Body of pancreas (tissue), 4 donors: ENCODE data around the gene TBC1D13. TPM values are rescaled to one million over a fixed set of nuclear protein-coding genes. Genes with fewer than 3 reads are reported as not detected.

Experiments
- ATAC-seq: fragments of 150-250 bp; one replicate; pipeline ENCODE4 v1.9.1; 2016
- DNase-seq, 4 donors: peaks; one replicate each; pipeline ENCODE4 v3.0.0-alpha.2; 2019
- H3K27ac ChIP-seq, 4 donors: fragments of 200-600 bp; sonication (generic); 1 replicate in 3 of 4; 2 replicates in 1 of 4; pipeline versions ENCODE4 v1.5.1 to v1.6.1; 2016 to 2019; ENCODE audit warnings: mild to moderate bottlenecking in 1 of 4, mixed read lengths in 1 of 4, moderate library complexity in 1 of 4
- H3K27me3 ChIP-seq, 2 donors: fragments of 200-600 bp; sonication (generic); one replicate each; pipeline ENCODE4 v1.6.0; 2016; ENCODE audit warnings: mild to moderate bottlenecking in 1 of 2
- H3K36me3 ChIP-seq, 2 donors: fragments of 200-600 bp; sonication (generic); replicated peaks in 1 of 2; 2 replicates each; pipeline ENCODE4 v1.5.1; 2016; ENCODE audit warnings: low read depth in 2 of 2; ENCODE audit not compliant: insufficient read depth in 1 of 2
- H3K4me1 ChIP-seq: fragments of 200-600 bp; sonication (generic); one replicate; pipeline ENCODE4 v1.6.0; 2016
- H3K4me3 ChIP-seq, 2 donors: fragments of 200-600 bp; sonication (generic); 1 replicate in 1 of 2; 2 replicates in 1 of 2; pipeline ENCODE4 v1.5.1; 2016 to 2019
- H3K9me3 ChIP-seq, 3 donors: fragments of 200-600 bp; sonication (generic); 1 replicate in 2 of 3; 2 replicates in 1 of 3; pipeline ENCODE4 v1.5.1; 2016
- POLR2A ChIP-seq, 3 donors: fragments of 450-650 bp; IDR thresholded peaks; one replicate each; pipeline ENCODE4 v1.6.1; 2016; ENCODE audit warnings: antibody characterized with exemption in 3 of 3, mild to moderate bottlenecking in 2 of 3
- WGBS, 2 donors: methylation state at CpG; one replicate each; pipeline ENCODE4 v1.1.5; 2017; 5-methylcytosine and 5-hydroxymethylcytosine counted together
- intact Hi-C: fragments of 100-400 bp; cut with DNase I; formaldehyde crosslinking; loops from one replicate; pipeline ENCODE4 v1.15.1; 2023
- total RNA-seq, 2 donors: library from RNA; depleted of rRNA; stranded (reverse); fragments of >200 nt; gene quantifications; one replicate each; pipeline ENCODE4 v1.1.0, GENCODE V29; 2016
- TF ChIP-seq, protein P1 (sequence below), 7 experiments: fragments of 450-650 bp in 4 of 7; fragments of 200-600 bp in 3 of 7; sonication (generic) in 3 of 7; IDR thresholded peaks; one replicate each; pipeline ENCODE4 v1.5.1; 2016 to 2019; ENCODE audit warnings: antibody characterized with exemption in 7 of 7

The TBC1D13 gene
- total RNA-seq, 2 donors from 2014 or later, result 17.5 to 19.5 TPM

- no peaks in the 10 kb centered on the region for H3K27me3 ChIP-seq
- intact Hi-C loops, result no loop called here
- H3K4me1 ChIP-seq, result no peaks in the 10 kb centered on the region
- H3K27ac ChIP-seq, result no peak overlapping the region
- peaks cover 6 to 34% of the 10 kb centered on the region in 2 donors for H3K36me3 ChIP-seq
- H3K9me3 ChIP-seq, result no peaks in the 10 kb centered on the region
- H3K4me3 ChIP-seq, result no peak overlapping the region
- ATAC-seq (no peak), DNase-seq (no peak)
- 98 to 100% methylated on average over 7 of the region's 7 CpGs for WGBS, 2 donors
- TF ChIP-seq, protein P1, sequence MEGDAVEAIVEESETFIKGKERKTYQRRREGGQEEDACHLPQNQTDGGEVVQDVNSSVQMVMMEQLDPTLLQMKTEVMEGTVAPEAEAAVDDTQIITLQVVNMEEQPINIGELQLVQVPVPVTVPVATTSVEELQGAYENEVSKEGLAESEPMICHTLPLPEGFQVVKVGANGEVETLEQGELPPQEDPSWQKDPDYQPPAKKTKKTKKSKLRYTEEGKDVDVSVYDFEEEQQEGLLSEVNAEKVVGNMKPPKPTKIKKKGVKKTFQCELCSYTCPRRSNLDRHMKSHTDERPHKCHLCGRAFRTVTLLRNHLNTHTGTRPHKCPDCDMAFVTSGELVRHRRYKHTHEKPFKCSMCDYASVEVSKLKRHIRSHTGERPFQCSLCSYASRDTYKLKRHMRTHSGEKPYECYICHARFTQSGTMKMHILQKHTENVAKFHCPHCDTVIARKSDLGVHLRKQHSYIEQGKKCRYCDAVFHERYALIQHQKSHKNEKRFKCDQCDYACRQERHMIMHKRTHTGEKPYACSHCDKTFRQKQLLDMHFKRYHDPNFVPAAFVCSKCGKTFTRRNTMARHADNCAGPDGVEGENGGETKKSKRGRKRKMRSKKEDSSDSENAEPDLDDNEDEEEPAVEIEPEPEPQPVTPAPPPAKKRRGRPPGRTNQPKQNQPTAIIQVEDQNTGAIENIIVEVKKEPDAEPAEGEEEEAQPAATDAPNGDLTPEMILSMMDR (IDR thresholded peaks at IDR 0.05), result no peak
- no peak for TF ChIP-seq POLR2A (IDR thresholded peaks at IDR 0.05)
Observed at GRCh38 chr9:128800061-128800460, 13.0 kb downstream of the TBC1D13 start.

DNA sequence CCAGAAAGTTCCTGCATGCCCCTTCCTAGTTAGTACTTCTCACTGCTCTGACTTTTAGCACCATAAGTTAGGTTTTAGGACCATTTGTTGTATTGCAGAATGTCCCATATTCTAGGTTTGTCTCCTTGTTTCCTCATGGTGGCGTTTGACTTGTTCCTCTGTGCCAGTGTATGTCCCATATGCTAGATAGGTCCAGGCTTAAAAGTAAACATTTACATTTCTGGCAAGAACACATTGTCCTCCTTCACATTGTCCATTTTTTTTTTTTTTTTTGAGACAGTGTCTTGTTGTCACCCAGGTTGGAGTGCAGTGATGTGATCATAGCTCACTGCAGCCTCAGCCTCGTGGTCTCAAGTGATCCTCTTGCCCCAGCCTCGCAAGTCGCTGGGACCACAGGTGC is 15.4 kb downstream of the TBC1D13 start:
- H3K36me3 ChIP-seq, result peaks cover 18 to 36% of the 10 kb centered on the region in 2 donors
- no peaks in the 10 kb centered on the region for H3K27me3 ChIP-seq
- intact Hi-C loops, result no loop called here
- H3K4me3 ChIP-seq, result no peak overlapping the region
- H3K27ac ChIP-seq, result no peak overlapping the region
- H3K9me3 ChIP-seq, result no peaks in the 10 kb centered on the region
- no peaks in the 10 kb centered on the region for H3K4me1 ChIP-seq
- TF ChIP-seq, protein P1 (IDR thresholded peaks at IDR 0.05), result no peak
- no peak for TF ChIP-seq POLR2A (IDR thresholded peaks at IDR 0.05)
- 87 to 100% methylated on average over 4 of the region's 4 CpGs for WGBS, 2 donors
- ATAC-seq (no peak), DNase-seq (no peak)

GRCh38 chr9:128805661-128806060 is 18.6 kb downstream of the TBC1D13 start:
- DNase-seq (no peak), ATAC-seq (no peak)
- TF ChIP-seq, protein P1 (IDR thresholded peaks at IDR 0.05), result no peak
- TF ChIP-seq POLR2A (IDR thresholded peaks at IDR 0.05), result no peak
- Histone ChIP-seq H3K36me3 (peaks cover 14 to 20% of the 10 kb centered on the region in 2 donors), H3K27me3 (no peaks in the 10 kb centered on the region), H3K4me3 (no peak overlapping the region), H3K9me3 (no peaks in the 10 kb centered on the region), H3K4me1 (no peaks in the 10 kb centered on the region), H3K27ac (no peak overlapping the region)
- 81 to 96% methylated on average over 9 to 14 of the region's 14 CpGs for WGBS, 2 donors
- intact Hi-C loops, result no loop called here

GRCh38 chr9:128807827-128808226 is 20.8 kb downstream of the TBC1D13 start:
- H3K27me3 ChIP-seq, result no peaks in the 10 kb centered on the region
- H3K4me1 ChIP-seq, result no peaks in the 10 kb centered on the region
- no peak overlapping the region for H3K27ac ChIP-seq
- no peaks in the 10 kb centered on the region for H3K9me3 ChIP-seq
- no peak overlapping the region for H3K4me3 ChIP-seq
- WGBS, 2 donors, result 82% methylated on average over 12 of the region's 14 CpGs; no CpG with 5 or more reads in 1 of the 2 donors
- ATAC-seq (no peak), DNase-seq (no peak)
- TF ChIP-seq, protein P1 (IDR thresholded peaks at IDR 0.05), result no peak
- TF ChIP-seq POLR2A (IDR thresholded peaks at IDR 0.05), result no peak
- intact Hi-C loops, result no loop called here
- H3K36me3 ChIP-seq, result peaks cover 12 to 20% of the 10 kb centered on the region in 2 donors

DNA sequence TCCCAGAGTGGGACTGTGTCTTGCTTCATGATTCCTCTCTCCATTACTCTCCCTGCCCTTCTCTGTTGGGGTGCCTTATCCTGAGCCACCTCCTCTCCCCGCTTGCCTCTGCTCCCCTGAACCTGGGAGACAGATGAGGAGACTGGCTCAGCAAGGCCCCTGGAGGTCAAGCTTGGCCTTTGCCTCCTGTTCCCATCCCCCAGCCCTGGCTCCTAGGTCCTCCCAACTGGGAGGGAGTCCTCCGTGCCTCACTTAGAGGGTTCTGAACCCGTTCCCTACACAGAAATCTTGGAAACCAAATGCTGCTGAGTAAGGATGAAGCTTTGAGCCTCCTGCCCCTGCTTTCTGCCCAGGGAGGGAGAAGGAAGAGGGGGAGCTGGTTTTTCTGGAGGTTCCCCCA is 21.5 kb downstream of the TBC1D13 start:
- TF ChIP-seq, protein P1 (IDR thresholded peaks at IDR 0.05), result no peak
- TF ChIP-seq POLR2A (IDR thresholded peaks at IDR 0.05), result no peak
- H3K36me3 ChIP-seq, result peaks cover 12 to 16% of the 10 kb centered on the region in 2 donors
- intact Hi-C loops, result no loop called here

More for the DNA sequence above, 21.5 kb downstream of the TBC1D13 start:
- no peaks in the 10 kb centered on the region for H3K27me3 ChIP-seq
- no peaks in the 10 kb centered on the region for H3K4me1 ChIP-seq
- WGBS, 2 donors, result 52 to 94% methylated on average over 2 to 3 of the region's 3 CpGs
- H3K27ac ChIP-seq, result no peak overlapping the region
- ATAC-seq (no peak), DNase-seq (no peak)
- no peaks in the 10 kb centered on the region for H3K9me3 ChIP-seq
- no peak overlapping the region for H3K4me3 ChIP-seq
